Body of pancreas (tissue), 4 donors: Measurements from ENCODE around the gene SPATA13. TPM values are rescaled to one million over a fixed set of nuclear protein-coding genes. Genes with fewer than 3 reads are reported as not detected.

Experiments
- ATAC-seq: fragments of 150-250 bp; one replicate; pipeline ENCODE4 v1.9.1; 2016
- DNase-seq, 4 donors: peaks; one replicate each; pipeline ENCODE4 v3.0.0-alpha.2; 2019
- H3K27ac ChIP-seq, 4 donors: fragments of 200-600 bp; sonication (generic); 1 replicate in 3 of 4; 2 replicates in 1 of 4; pipeline versions ENCODE4 v1.5.1 to v1.6.1; 2016 to 2019; ENCODE audit warnings: mild to moderate bottlenecking in 1 of 4, mixed read lengths in 1 of 4, moderate library complexity in 1 of 4
- H3K27me3 ChIP-seq, 2 donors: fragments of 200-600 bp; sonication (generic); one replicate each; pipeline ENCODE4 v1.6.0; 2016; ENCODE audit warnings: mild to moderate bottlenecking in 1 of 2
- H3K36me3 ChIP-seq, 2 donors: fragments of 200-600 bp; sonication (generic); replicated peaks in 1 of 2; 2 replicates each; pipeline ENCODE4 v1.5.1; 2016; ENCODE audit warnings: low read depth in 2 of 2; ENCODE audit not compliant: insufficient read depth in 1 of 2
- H3K4me1 ChIP-seq: fragments of 200-600 bp; sonication (generic); one replicate; pipeline ENCODE4 v1.6.0; 2016
- H3K4me3 ChIP-seq, 2 donors: fragments of 200-600 bp; sonication (generic); 1 replicate in 1 of 2; 2 replicates in 1 of 2; pipeline ENCODE4 v1.5.1; 2016 to 2019
- H3K9me3 ChIP-seq, 3 donors: fragments of 200-600 bp; sonication (generic); 1 replicate in 2 of 3; 2 replicates in 1 of 3; pipeline ENCODE4 v1.5.1; 2016
- CTCF ChIP-seq, 7 experiments: fragments of 450-650 bp in 4 of 7; fragments of 200-600 bp in 3 of 7; sonication (generic) in 3 of 7; IDR thresholded peaks; one replicate each; pipeline ENCODE4 v1.5.1; 2016 to 2019; ENCODE audit warnings: antibody characterized with exemption in 7 of 7
- POLR2A ChIP-seq, 3 donors: fragments of 450-650 bp; IDR thresholded peaks; one replicate each; pipeline ENCODE4 v1.6.1; 2016; ENCODE audit warnings: antibody characterized with exemption in 3 of 3, mild to moderate bottlenecking in 2 of 3
- WGBS, 2 donors: methylation state at CpG; one replicate each; pipeline ENCODE4 v1.1.5; 2017; 5-methylcytosine and 5-hydroxymethylcytosine counted together
- intact Hi-C: fragments of 100-400 bp; cut with DNase I; formaldehyde crosslinking; loops from one replicate; pipeline ENCODE4 v1.15.1; 2023
- total RNA-seq, 2 donors: library from RNA; depleted of rRNA; stranded (reverse); fragments of >200 nt; gene quantifications; one replicate each; pipeline ENCODE4 v1.1.0, GENCODE V29; 2016

SPATA13 gene
- total RNA-seq, 2 donors from 2014 or later = 83.3 to 359 TPM

GRCh38 chr13:24172071-24172470, 11.6 kb downstream of the SPATA13 start:
- H3K4me1 ChIP-seq = peaks cover 95% of the 10 kb centered on the region
- 90 to 91% methylated on average over 4 of the region's 4 CpGs for WGBS, 2 donors
- intact Hi-C loops = no loop called here
- H3K27ac ChIP-seq = peak overlapping the region in 3 of 4 donors; percentile 93 to 97 (median 97)
- ATAC-seq (no peak), DNase-seq (no peak)
- H3K27me3 ChIP-seq = no peaks in the 10 kb centered on the region
- no peaks in the 10 kb centered on the region for H3K36me3 ChIP-seq
- no peak for TF ChIP-seq POLR2A (IDR thresholded peaks at IDR 0.05)
- no peaks in the 10 kb centered on the region for H3K9me3 ChIP-seq
- H3K4me3 ChIP-seq = no peak overlapping the region

DNA sequence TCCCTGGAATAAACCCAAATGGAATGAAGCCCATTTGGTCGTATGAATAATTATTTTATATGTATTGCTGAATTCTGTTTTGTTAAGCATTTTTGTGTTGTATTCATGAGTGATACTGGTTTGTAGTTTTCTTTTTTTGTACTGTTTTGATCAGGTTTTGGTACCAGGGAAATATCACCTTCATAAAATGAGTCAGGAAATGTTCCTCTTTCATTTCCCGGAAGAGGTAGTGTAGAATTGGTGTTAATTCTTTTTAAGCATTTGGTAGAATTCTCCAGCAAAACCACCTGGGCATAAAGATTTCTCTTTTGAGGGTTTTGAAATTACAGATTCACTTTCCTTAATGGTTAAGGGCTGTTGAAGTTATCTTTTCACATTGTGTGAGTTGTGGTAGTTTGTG, 13.3 kb downstream of the SPATA13 start:
- DNase-seq = no peak
- Histone ChIP-seq H3K4me3 (no peak overlapping the region), H3K27ac (peak overlapping the region in 3 of 4 donors; percentile 93 to 97 (median 97)), H3K36me3 (no peaks in the 10 kb centered on the region), H3K27me3 (no peaks in the 10 kb centered on the region), H3K9me3 (no peaks in the 10 kb centered on the region), H3K4me1 (peaks cover 97% of the 10 kb centered on the region)
- intact Hi-C loops = no loop called here
- WGBS, 2 donors = 19 to 22% methylated on average over 2 of the region's 2 CpGs
- no peak for TF ChIP-seq POLR2A (IDR thresholded peaks at IDR 0.05)
- TF ChIP-seq CTCF (IDR thresholded peaks at IDR 0.05) = no peak
- ATAC-seq = no peak

DNA sequence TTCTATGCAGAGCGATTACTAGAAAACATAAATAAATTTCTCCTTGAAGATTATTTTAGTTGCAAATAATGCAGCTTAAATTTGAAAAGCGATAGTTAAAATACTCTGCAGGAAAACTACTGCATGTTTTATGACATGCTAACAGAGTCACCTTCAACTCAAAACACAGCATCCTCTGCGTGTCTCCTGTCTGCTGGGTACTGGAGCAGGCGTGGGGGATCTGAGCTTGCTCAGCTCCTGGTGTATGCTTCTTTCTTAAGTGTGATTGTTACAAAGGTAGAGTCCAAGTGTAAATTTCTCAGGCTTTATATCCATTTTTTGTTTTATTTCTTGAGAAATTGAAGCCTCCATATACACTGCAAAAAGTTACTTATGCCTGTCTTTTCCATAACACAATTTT, 15.3 kb downstream of the SPATA13 start:
- H3K4me1 ChIP-seq = peaks cover 97% of the 10 kb centered on the region
- H3K27ac ChIP-seq = peak overlapping the region; percentile 53 to 97 (median 95)
- ATAC-seq = no peak
- H3K4me3 ChIP-seq = no peak overlapping the region
- intact Hi-C loops = no loop called here
- WGBS, 2 donors = 40 to 46% methylated on average over 4 of the region's 4 CpGs
- TF ChIP-seq CTCF (IDR thresholded peaks at IDR 0.05) (no peak), POLR2A (IDR thresholded peaks at IDR 0.05) (no peak)
- no peaks in the 10 kb centered on the region for H3K9me3 ChIP-seq
- DNase-seq = peak in 1 of 4 donors; percentile 35
- no peaks in the 10 kb centered on the region for H3K36me3 ChIP-seq
- H3K27me3 ChIP-seq = no peaks in the 10 kb centered on the region

DNA sequence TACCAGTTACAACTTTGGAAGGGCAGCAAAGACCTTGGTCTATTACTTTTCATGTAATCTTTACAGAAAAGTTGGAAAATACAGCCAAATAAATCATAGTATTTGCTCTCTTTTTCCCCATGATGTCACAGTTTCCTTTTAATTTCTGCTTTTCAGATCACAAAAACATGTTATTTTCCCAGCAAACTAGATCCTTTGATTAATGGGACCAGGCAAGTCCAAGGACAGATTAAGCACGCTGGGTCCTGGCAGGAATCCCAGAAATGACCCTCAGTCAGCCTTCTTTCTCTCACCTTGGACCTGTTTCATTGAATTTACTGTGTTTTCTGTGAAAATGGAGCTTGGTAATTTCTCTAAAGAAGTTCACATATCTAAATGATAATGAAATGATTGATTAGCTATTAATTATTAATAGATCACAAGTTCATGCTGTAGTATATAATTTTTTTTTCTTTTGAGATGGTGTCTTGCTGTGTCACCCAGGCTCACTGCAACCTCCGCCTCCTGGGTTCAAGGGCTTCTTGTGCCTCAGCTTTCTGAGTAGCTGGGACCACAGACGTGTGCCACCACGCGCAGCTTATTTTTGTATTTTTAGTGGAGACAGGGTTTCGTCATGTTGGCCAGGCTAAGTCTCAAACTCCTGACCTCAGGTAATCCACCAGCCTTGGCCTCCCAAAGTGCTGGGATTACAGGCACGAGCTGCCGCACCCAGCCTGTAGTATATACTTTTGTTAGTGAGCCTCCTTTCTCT, 16.0 kb downstream of the SPATA13 start:
- ATAC-seq (peak; percentile 90), DNase-seq (peak; percentile 91 to 96 (median 93))
- H3K36me3 ChIP-seq = no peaks in the 10 kb centered on the region
- no peaks in the 10 kb centered on the region for H3K27me3 ChIP-seq
- intact Hi-C loops = no loop called here
- WGBS, 2 donors = 12 to 22% methylated on average over 8 of the region's 8 CpGs
- H3K27ac ChIP-seq = peak overlapping the region; percentile 53 to 97 (median 95)
- TF ChIP-seq POLR2A (IDR thresholded peaks at IDR 0.05) (peak in 1 of 3 donors; percentile 39), CTCF (IDR thresholded peaks at IDR 0.05) (no peak)
- H3K4me1 ChIP-seq = peaks cover 96% of the 10 kb centered on the region
- H3K4me3 ChIP-seq = no peak overlapping the region
- H3K9me3 ChIP-seq = no peaks in the 10 kb centered on the region

- no peaks in the 10 kb centered on the region for H3K9me3 ChIP-seq
- H3K27me3 ChIP-seq = no peaks in the 10 kb centered on the region
- H3K4me1 ChIP-seq = peaks cover 96% of the 10 kb centered on the region
- WGBS, 2 donors = 73 to 78% methylated on average over 2 of the region's 2 CpGs
- ATAC-seq (no peak), DNase-seq (no peak)
- H3K36me3 ChIP-seq = no peaks in the 10 kb centered on the region
- intact Hi-C loops = no loop called here
- peak overlapping the region; percentile 36 to 97 (median 95) for H3K27ac ChIP-seq
- no peak overlapping the region for H3K4me3 ChIP-seq
- TF ChIP-seq POLR2A (IDR thresholded peaks at IDR 0.05) (no peak), CTCF (IDR thresholded peaks at IDR 0.05) (no peak)
Measured at GRCh38 chr13:24178847-24179485, 18.4 kb downstream of the SPATA13 start.
